Measurements from ENCODE around the gene RNASE2. TPM values are rescaled to one million over a fixed set of nuclear protein-coding genes. Genes with fewer than 3 reads are reported as not detected.
A peak's percentile ranks its signal among the peaks of the same experiment; 100 is the strongest.

RNASE2 gene
- total RNA-seq, 1 donor from 2014 or later = not detected

GRCh38 chr14:20989787-20990600 lies 34.7 kb downstream of the RNASE2 start, which contains the start of gene METTL17:
METTL17 (plus strand) TSS chr14:20989980; CDS start chr14:20990003, 23 bp downstream.
- peak within 1 kb of the TSS; percentile 96 for H3K4me3 Mint-ChIP-seq
- peaks cover 23% of the 10 kb centered on the region for H3K4me1 Mint-ChIP-seq

GRCh38 chr14:20996521-20996920 lies 41.2 kb downstream of the RNASE2 start:
- Mint-ChIP-seq H3K4me1 (peaks cover 12% of the 10 kb centered on the region), H3K27ac (no peak overlapping the region), H3K36me3 (ENCODE audit: low read depth) (peaks cover 48% of the 10 kb centered on the region), H3K27me3 (no peaks in the 10 kb centered on the region), H3K4me3 (no peak overlapping the region), H3K9me3 (no peaks in the 10 kb centered on the region)
- no peak for DNase-seq
- intact Hi-C loops (cut with micrococcal nuclease) = no loop called here

More at GRCh38 chr14:20989787-20990600, 34.7 kb downstream of the RNASE2 start, which contains the start of gene METTL17:
- intact Hi-C loops (cut with micrococcal nuclease) = loop anchor here (1.0 kb wide), 2 partner anchors 19 to 113 kb away; no protein-coding TSS in a partner anchor
- H3K36me3 Mint-ChIP-seq (ENCODE audit: low read depth) = peaks cover 28% of the 10 kb centered on the region
- DNase-seq = peak; percentile 96
- H3K27ac Mint-ChIP-seq = peak within 1 kb of the TSS; percentile 87
- H3K9me3 Mint-ChIP-seq = no peaks in the 10 kb centered on the region
- H3K27me3 Mint-ChIP-seq = no peaks in the 10 kb centered on the region

GRCh38 chr14:20997115-20997514 lies 41.8 kb downstream of the RNASE2 start:
- peaks cover 6% of the 10 kb centered on the region for H3K4me1 Mint-ChIP-seq
- H3K4me3 Mint-ChIP-seq = no peak overlapping the region
- no peaks in the 10 kb centered on the region for H3K27me3 Mint-ChIP-seq
- H3K27ac Mint-ChIP-seq = no peak overlapping the region
- peaks cover 43% of the 10 kb centered on the region for H3K36me3 Mint-ChIP-seq (ENCODE audit: low read depth)
- intact Hi-C loops (cut with micrococcal nuclease) = no loop called here
- no peaks in the 10 kb centered on the region for H3K9me3 Mint-ChIP-seq
- DNase-seq = no peak

GRCh38 chr14:20997564-20997963 lies 42.3 kb downstream of the RNASE2 start:
- Mint-ChIP-seq H3K4me3 (no peak overlapping the region), H3K4me1 (peaks cover 5% of the 10 kb centered on the region)

GRCh38 chr14:20998139-20998538 lies 42.9 kb downstream of the RNASE2 start:
- Mint-ChIP-seq H3K27ac (no peak overlapping the region), H3K9me3 (no peaks in the 10 kb centered on the region), H3K27me3 (no peaks in the 10 kb centered on the region), H3K4me3 (no peak overlapping the region), H3K4me1 (peaks cover 2% of the 10 kb centered on the region), H3K36me3 (ENCODE audit: low read depth) (peaks cover 36% of the 10 kb centered on the region)
- intact Hi-C loops (cut with micrococcal nuclease) = no loop called here
- no peak for DNase-seq

More at GRCh38 chr14:20997564-20997963, 42.3 kb downstream of the RNASE2 start:
- Mint-ChIP-seq H3K9me3 (no peaks in the 10 kb centered on the region), H3K27me3 (no peaks in the 10 kb centered on the region), H3K27ac (no peak overlapping the region), H3K36me3 (ENCODE audit: low read depth) (peaks cover 40% of the 10 kb centered on the region)
- intact Hi-C loops (cut with micrococcal nuclease) = no loop called here
- DNase-seq = no peak

GRCh38 chr14:20998674-20999366 lies 43.5 kb downstream of the RNASE2 start, which contains the start of gene SLC39A2:
SLC39A2 (plus strand) TSS chr14:20999293; CDS start chr14:20999447, 154 bp downstream.
- Mint-ChIP-seq H3K27ac (no peak within 1 kb of the TSS), H3K36me3 (ENCODE audit: low read depth) (peaks cover 33% of the 10 kb centered on the region), H3K4me1 (peaks cover 2% of the 10 kb centered on the region), H3K4me3 (no peak within 1 kb of the TSS), H3K27me3 (no peaks in the 10 kb centered on the region), H3K9me3 (no peaks in the 10 kb centered on the region)
- no peak for DNase-seq
- intact Hi-C loops (cut with micrococcal nuclease) = no loop called here

- no peaks in the 10 kb centered on the region for H3K9me3 Mint-ChIP-seq
- H3K36me3 Mint-ChIP-seq (ENCODE audit: low read depth) = peaks cover 27% of the 10 kb centered on the region
- intact Hi-C loops (cut with micrococcal nuclease) = no loop called here
- DNase-seq = no peak
- H3K4me1 Mint-ChIP-seq = peaks cover 2% of the 10 kb centered on the region
- no peak overlapping the region for H3K27ac Mint-ChIP-seq
- no peak overlapping the region for H3K4me3 Mint-ChIP-seq
- H3K27me3 Mint-ChIP-seq = no peaks in the 10 kb centered on the region
Observed at GRCh38 chr14:20999591-20999990, 44.3 kb downstream of the RNASE2 start.

- DNase-seq = no peak
- H3K4me1 Mint-ChIP-seq = peaks cover 2% of the 10 kb centered on the region
- no peak overlapping the region for H3K4me3 Mint-ChIP-seq
- intact Hi-C loops (cut with micrococcal nuclease) = no loop called here
- H3K27ac Mint-ChIP-seq = no peak overlapping the region
- peaks cover 11% of the 10 kb centered on the region for H3K36me3 Mint-ChIP-seq (ENCODE audit: low read depth)
- H3K9me3 Mint-ChIP-seq = no peaks in the 10 kb centered on the region
- no peaks in the 10 kb centered on the region for H3K27me3 Mint-ChIP-seq
Observed at GRCh38 chr14:21001218-21001617, 45.9 kb downstream of the RNASE2 start.

- peaks cover 3% of the 10 kb centered on the region for H3K27me3 Mint-ChIP-seq
- no peaks in the 10 kb centered on the region for H3K36me3 Mint-ChIP-seq (ENCODE audit: low read depth)
- no peak overlapping the region for H3K4me3 Mint-ChIP-seq
- no peak overlapping the region for H3K27ac Mint-ChIP-seq
- H3K4me1 Mint-ChIP-seq = no peaks in the 10 kb centered on the region
- intact Hi-C loops (cut with micrococcal nuclease) = no loop called here
- DNase-seq = no peak
- no peaks in the 10 kb centered on the region for H3K9me3 Mint-ChIP-seq
Observed at GRCh38 chr14:21003788-21004346, 48.6 kb downstream of the RNASE2 start.

Other genes with a start within 250 kb of the RNASE2 start
- gene EDDM3A, start 209.6 kb upstream of the RNASE2 start, total RNA-seq = not detected in 2 replicates
- gene EDDM3B, start 187.1 kb upstream of the RNASE2 start, total RNA-seq = not detected in 2 replicates
- 0.50 and 0.51 TPM in 2 replicates for gene RNASE6, start 174.2 kb upstream of the RNASE2 start, total RNA-seq
- gene RNASE1, start 152.6 kb upstream of the RNASE2 start, total RNA-seq = not detected in 2 replicates
- not detected in 2 replicates for gene RNASE3, start 64.1 kb upstream of the RNASE2 start, total RNA-seq
- 94.6 and 99.1 TPM in 2 replicates for gene METTL17, start 34.5 kb downstream of the RNASE2 start, total RNA-seq
- 0.33 TPM in 1 of 2 replicates, not detected in the other for gene SLC39A2, start 43.8 kb downstream of the RNASE2 start, total RNA-seq
- 1.9 and 2.3 TPM in 2 replicates for gene NDRG2, start 69.6 kb downstream of the RNASE2 start, total RNA-seq
- gene TPPP2, start 74.7 kb downstream of the RNASE2 start, total RNA-seq = not detected in 2 replicates
- gene RNASE13, start 79.3 kb downstream of the RNASE2 start, total RNA-seq = not detected in 2 replicates
- gene RNASE7, start 86.9 kb downstream of the RNASE2 start, total RNA-seq = not detected in 2 replicates
- not detected in 2 replicates for gene RNASE8, start 102.3 kb downstream of the RNASE2 start, total RNA-seq
- not detected in 2 replicates for gene ARHGEF40, start 114.8 kb downstream of the RNASE2 start, total RNA-seq
- 6.5 and 8.3 TPM in 2 replicates for gene ZNF219, start 143.2 kb downstream of the RNASE2 start, total RNA-seq
- gene TMEM253, start 145.6 kb downstream of the RNASE2 start, total RNA-seq = not detected in 2 replicates
- not detected in 2 replicates for gene OR5AU1, start 200.6 kb downstream of the RNASE2 start, total RNA-seq